D721Med (cell line): ENCODE results near the gene MRPL18.
"Not testable (repeated sequence)": the region's sequence is repeated elsewhere in the genome, so short reads cannot be mapped to it uniquely, and the experiment has no call there.

Source experiments
- DNase-seq: peaks from one replicate; pipeline ENCODE4 v3.0.0; 2011; ENCODE audit warnings: low spot score; ENCODE audit not compliant: insufficient read length
- FAIRE-seq: peaks from 2 replicates; lab custom pipeline; 2011; peaks lifted over from hg19 to GRCh38; lab: Jason Lieb, UNC
- TF ChIP-seq, protein P1 (sequence below): IDR thresholded peaks from 2 replicates; pipeline ENCODE4 v1.5.1; 2012; ENCODE audit warnings: mild to moderate bottlenecking, control low read depth; ENCODE audit not compliant: insufficient read depth; ENCODE audit errors: missing control alignments

The MRPL18 gene

DNA sequence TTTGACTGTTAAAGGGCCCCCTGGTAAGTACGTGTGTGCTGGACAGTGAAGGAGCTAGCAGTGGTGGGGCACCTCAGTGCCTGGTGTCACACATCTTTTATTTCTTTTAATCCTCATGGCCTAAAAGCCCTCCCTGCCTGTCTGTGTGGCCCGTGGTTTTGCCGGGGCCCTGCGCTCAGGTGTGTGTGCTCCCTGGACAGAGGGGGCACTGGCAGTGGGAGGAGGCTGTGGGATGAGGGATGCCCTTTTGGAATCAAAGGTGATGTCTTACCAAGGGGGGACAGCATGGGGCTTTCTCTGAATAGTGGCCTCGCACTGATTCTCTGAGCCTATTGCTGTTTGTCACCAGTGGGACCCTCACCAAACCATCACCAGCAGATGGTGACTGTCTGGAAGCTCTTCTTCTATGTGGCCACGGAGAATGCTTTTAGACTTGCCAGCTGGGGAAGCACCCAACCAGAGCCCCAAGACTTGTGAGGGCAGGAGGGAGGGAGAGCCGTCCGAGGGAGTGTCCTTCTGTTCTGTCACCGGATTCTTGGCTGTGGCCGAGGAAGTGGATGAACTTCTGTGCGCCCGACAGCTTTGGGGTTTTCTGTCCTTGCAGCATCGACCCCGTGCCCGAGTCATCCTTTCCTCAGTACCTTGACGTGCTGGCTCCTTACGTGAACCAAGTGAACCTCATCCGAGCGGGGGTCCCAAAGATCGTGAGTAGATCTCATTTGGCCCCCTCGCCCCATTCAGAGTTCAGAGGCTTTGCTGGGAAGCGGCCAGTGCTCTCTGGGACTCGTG, 27.9 kb downstream of the MRPL18 start:
- TF ChIP-seq, protein P1, sequence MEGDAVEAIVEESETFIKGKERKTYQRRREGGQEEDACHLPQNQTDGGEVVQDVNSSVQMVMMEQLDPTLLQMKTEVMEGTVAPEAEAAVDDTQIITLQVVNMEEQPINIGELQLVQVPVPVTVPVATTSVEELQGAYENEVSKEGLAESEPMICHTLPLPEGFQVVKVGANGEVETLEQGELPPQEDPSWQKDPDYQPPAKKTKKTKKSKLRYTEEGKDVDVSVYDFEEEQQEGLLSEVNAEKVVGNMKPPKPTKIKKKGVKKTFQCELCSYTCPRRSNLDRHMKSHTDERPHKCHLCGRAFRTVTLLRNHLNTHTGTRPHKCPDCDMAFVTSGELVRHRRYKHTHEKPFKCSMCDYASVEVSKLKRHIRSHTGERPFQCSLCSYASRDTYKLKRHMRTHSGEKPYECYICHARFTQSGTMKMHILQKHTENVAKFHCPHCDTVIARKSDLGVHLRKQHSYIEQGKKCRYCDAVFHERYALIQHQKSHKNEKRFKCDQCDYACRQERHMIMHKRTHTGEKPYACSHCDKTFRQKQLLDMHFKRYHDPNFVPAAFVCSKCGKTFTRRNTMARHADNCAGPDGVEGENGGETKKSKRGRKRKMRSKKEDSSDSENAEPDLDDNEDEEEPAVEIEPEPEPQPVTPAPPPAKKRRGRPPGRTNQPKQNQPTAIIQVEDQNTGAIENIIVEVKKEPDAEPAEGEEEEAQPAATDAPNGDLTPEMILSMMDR: no peak
- DNase-seq: no peak
- no peak for FAIRE-seq

DNA sequence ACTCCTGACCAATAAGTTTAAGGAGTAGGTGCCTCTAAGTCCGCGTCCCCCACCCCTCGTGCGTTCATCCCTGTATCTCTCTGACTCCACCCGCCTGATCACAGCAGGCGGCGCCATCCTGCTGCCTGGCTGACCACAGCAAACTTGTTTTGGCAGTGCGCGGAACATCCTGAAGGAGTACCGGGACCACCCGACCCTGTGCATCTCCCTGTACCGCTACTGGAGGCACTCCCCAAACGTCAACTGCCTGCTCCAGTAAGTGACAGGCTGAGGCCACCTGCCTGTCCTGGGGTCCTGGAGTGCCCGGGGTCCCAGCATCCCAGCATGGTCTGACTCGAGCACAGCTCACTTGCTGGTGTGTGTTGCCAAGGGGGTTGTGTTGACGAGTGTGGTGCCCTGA, 28.8 kb downstream of the MRPL18 start:
- FAIRE-seq (no peak), DNase-seq (no peak)
- TF ChIP-seq, protein P1: no peak

DNA sequence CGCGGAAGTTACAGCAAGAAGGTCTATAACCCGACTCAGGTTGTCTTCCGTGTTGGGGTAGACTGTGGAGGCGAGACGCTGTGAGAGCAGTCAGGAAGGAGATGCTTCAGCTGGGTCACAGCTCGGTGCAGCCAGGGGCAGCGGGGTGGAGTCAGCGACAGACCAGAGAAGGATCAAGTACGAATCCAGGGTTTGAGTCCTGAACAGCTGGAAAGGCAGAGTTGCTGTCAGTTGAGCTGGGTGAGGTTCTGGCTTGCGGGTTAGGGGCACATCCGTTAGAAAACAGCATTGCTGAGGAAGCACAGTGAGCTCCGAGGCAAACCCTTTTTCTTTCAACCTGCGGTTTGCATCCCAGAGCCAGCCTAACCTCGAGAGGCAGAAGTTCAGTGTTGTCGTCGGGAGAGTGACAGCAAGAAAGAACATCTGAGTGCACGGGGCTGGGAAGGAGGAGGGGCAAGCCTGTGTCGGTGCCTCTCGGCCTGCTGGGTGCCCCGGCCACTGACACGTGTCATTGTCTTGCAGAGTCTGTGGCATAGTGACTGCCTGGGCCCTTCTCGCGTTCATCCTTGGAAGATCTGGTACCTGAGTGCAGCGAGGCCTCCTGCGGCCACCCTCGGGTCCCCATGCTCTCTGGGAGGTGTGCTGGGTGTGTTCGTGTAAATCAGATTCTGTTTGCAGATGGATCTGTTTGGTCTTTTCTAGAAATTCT, 29.8 kb downstream of the MRPL18 start:
- FAIRE-seq (no peak), DNase-seq (no peak)
- TF ChIP-seq, protein P1: no peak

DNA sequence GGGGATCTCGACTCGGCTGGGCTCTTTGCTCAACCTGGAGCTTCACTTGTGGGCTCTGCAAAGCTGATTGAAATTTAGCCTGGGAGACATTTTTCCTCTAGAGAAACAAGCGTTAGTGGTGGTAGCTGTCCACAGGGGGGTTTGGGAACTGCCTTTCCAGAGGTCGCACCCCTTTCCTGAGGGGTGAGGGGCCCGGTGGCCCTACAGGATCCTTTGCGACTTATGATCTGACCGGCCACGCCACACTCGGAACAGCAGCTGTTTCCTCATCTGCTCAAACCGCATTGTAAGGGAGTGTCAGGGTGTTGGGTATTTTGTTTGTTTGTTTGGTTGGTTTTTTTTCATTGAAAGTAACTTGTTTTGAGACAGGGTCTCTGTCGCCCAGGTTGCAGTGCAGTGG, 30.9 kb downstream of the MRPL18 start:
- DNase-seq: no peak
- no peak for FAIRE-seq
- TF ChIP-seq, protein P1: no peak

DNA sequence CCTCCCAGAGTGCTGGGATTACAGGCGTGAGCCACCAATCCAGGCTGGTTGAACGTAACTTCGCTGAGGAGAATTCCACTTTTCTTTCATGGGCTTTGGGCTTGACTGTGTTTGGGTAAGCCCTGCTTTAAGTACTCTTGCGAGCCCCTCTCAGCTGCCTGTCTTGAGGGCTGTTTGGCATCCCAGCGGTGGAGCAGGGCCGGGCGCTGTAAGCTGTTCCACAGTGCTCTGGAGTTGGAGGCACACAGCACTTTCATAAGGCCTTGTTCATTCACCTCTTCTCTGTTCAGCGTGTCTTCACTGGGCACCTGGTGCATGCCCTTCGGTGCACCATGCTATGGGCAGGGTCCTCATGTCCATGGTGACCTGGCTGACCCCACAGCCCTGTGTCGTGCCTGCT, 31.5 kb downstream of the MRPL18 start:
- FAIRE-seq (no peak), DNase-seq (no peak)
- TF ChIP-seq, protein P1: no peak

DNA sequence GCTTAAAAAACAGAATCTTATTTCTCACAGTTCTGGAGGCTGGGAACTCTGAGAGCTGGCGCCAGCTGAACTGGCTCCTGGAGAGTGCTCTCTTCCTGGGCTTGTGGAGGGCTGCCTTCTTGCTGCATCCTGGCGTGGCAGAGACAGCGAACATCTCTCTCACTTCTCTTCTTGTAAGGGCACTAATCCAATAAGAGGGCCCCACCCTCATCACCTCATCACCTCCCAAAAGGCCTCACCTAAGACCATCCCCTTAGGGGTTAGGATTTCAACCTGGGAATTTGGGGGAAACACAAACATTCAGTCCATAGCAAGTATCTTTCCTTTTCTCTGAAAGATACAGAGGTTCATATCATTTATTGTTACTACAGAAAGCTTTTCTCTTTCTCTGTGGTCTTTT, 33.7 kb downstream of the MRPL18 start:
- TF ChIP-seq, protein P1: no peak
- no peak for DNase-seq
- FAIRE-seq: no peak

DNA sequence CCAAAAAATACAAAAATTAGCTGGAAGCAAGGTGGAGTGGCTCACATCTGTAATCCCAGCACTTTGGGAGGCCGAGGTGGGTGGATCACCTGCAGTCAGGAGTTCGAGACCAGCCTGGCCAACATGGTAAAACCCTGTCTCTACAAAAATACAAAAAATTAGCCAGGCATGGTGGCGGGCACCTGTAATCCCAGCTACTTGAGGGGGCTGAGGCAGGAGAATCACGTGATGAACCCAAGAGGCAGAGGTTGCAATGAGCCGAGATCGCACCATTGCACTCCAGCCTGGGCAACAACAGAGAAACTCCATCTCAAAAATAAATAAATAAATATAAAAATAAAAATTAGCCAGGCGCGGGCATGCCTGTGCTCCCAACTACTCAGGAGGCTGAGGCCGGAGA, 34.4 kb downstream of the MRPL18 start:
- FAIRE-seq, DNase-seq: not testable (repeated sequence)
